ES-I3 (cell line): ENCODE data around the gene RGS1.

Experiments used
- H3K36me3 ChIP-seq: 2 replicates; pipeline ENCODE4 v1.6.1; 2013; ENCODE audit warnings: mild to moderate bottlenecking, low read length, control low read depth, moderate library complexity; ENCODE audit not compliant: insufficient read depth
- H3K4me1 ChIP-seq: 2 replicates; pipeline ENCODE4 v1.6.1; 2013; ENCODE audit warnings: mild to moderate bottlenecking, control low read depth, low read length; ENCODE audit not compliant: insufficient read depth
- H3K9ac ChIP-seq: 2 replicates; pipeline ENCODE4 v1.6.1; 2013; ENCODE audit warnings: low read depth, mild to moderate bottlenecking, low read length, moderate library complexity
- H3K9me3 ChIP-seq: 2 replicates; pipeline ENCODE4 v1.6.1; 2013; ENCODE audit warnings: mild to moderate bottlenecking, low read length, moderate library complexity; ENCODE audit not compliant: control insufficient read depth, insufficient read depth

RGS1 gene

GRCh38 chr1:192565946-192566345, 9.6 kb upstream of the RGS1 start:
- Histone ChIP-seq H3K9ac (no peak overlapping the region), H3K36me3 (no peaks in the 10 kb centered on the region), H3K9me3 (no peaks in the 10 kb centered on the region), H3K4me1 (no peaks in the 10 kb centered on the region)

- H3K9ac ChIP-seq: no peak overlapping the region
- no peaks in the 10 kb centered on the region for H3K36me3 ChIP-seq
- H3K4me1 ChIP-seq: no peaks in the 10 kb centered on the region
- H3K9me3 ChIP-seq: no peaks in the 10 kb centered on the region
These were observed 8.9 kb upstream of the RGS1 start for GRCh38 chr1:192566657-192567056.

GRCh38 chr1:192568063-192568462, 7.5 kb upstream of the RGS1 start:
- Histone ChIP-seq H3K9me3 (no peaks in the 10 kb centered on the region), H3K4me1 (no peaks in the 10 kb centered on the region), H3K9ac (no peak overlapping the region), H3K36me3 (no peaks in the 10 kb centered on the region)

GRCh38 chr1:192571668-192572067, 3.9 kb upstream of the RGS1 start:
- Histone ChIP-seq H3K36me3 (no peaks in the 10 kb centered on the region), H3K4me1 (no peaks in the 10 kb centered on the region), H3K9me3 (no peaks in the 10 kb centered on the region), H3K9ac (no peak overlapping the region)

- Histone ChIP-seq H3K4me1 (peaks cover 4% of the 10 kb centered on the region; the same call in 1 of the 2 replicates), H3K36me3 (no peaks in the 10 kb centered on the region), H3K9ac (no peak overlapping the region), H3K9me3 (no peaks in the 10 kb centered on the region)
These were observed 2.1 kb upstream of the RGS1 start for GRCh38 chr1:192573499-192573898.

GRCh38 chr1:192574073-192574472, 1.5 kb upstream of the RGS1 start:
- H3K9ac ChIP-seq: no peak overlapping the region
- no peaks in the 10 kb centered on the region for H3K9me3 ChIP-seq
- H3K4me1 ChIP-seq: peaks cover 8% of the 10 kb centered on the region
- no peaks in the 10 kb centered on the region for H3K36me3 ChIP-seq

- Histone ChIP-seq H3K9ac (no peak overlapping the region), H3K4me1 (peaks cover 13% of the 10 kb centered on the region), H3K36me3 (no peaks in the 10 kb centered on the region), H3K9me3 (no peaks in the 10 kb centered on the region)
These were observed 894 bp downstream of the RGS1 start for GRCh38 chr1:192576190-192577144.

GRCh38 chr1:192577145-192578140, 1.9 kb downstream of the RGS1 start:
- no peaks in the 10 kb centered on the region for H3K36me3 ChIP-seq
- H3K4me1 ChIP-seq: peaks cover 13% of the 10 kb centered on the region
- no peaks in the 10 kb centered on the region for H3K9me3 ChIP-seq
- no peak overlapping the region for H3K9ac ChIP-seq

- no peaks in the 10 kb centered on the region for H3K9me3 ChIP-seq
- no peak overlapping the region for H3K9ac ChIP-seq
- H3K4me1 ChIP-seq: peaks cover 13% of the 10 kb centered on the region
- H3K36me3 ChIP-seq: no peaks in the 10 kb centered on the region
These were observed 2.8 kb downstream of the RGS1 start for GRCh38 chr1:192578144-192578909.

- no peak overlapping the region for H3K9ac ChIP-seq
- peaks cover 13% of the 10 kb centered on the region for H3K4me1 ChIP-seq
- no peaks in the 10 kb centered on the region for H3K9me3 ChIP-seq
- H3K36me3 ChIP-seq: no peaks in the 10 kb centered on the region
These were observed 3.6 kb downstream of the RGS1 start for GRCh38 chr1:192579010-192579738.

- H3K9me3 ChIP-seq: no peaks in the 10 kb centered on the region
- H3K4me1 ChIP-seq: peaks cover 13% of the 10 kb centered on the region
- H3K36me3 ChIP-seq: no peaks in the 10 kb centered on the region
- no peak overlapping the region for H3K9ac ChIP-seq
These were observed 4.9 kb downstream of the RGS1 start for GRCh38 chr1:192580351-192580962.

- no peaks in the 10 kb centered on the region for H3K36me3 ChIP-seq
- H3K4me1 ChIP-seq: peaks cover 13% of the 10 kb centered on the region
- no peaks in the 10 kb centered on the region for H3K9me3 ChIP-seq
- no peak overlapping the region for H3K9ac ChIP-seq
These were observed 5.8 kb downstream of the RGS1 start for GRCh38 chr1:192581131-192581927.
